Urinary bladder (tissue), 4 donors: Measurements from ENCODE around the gene PLEK. TPM values are rescaled to one million over a fixed set of nuclear protein-coding genes. Genes with fewer than 3 reads are reported as not detected.

Experiments
- DNase-seq: peaks from one replicate; pipeline ENCODE4 v3.0.0-alpha.2; 2015; ENCODE audit errors: extremely low spot score
- H3K27ac ChIP-seq: one replicate; pipeline ENCODE4 v1.5.1; 2013; ENCODE audit warnings: low read depth, mild to moderate bottlenecking, moderate library complexity
- H3K36me3 ChIP-seq: one replicate; pipeline ENCODE4 v1.6.1; 2013; ENCODE audit warnings: mild to moderate bottlenecking, moderate library complexity; ENCODE audit not compliant: insufficient read depth
- H3K4me1 ChIP-seq: one replicate; pipeline ENCODE4 v1.6.1; 2013; ENCODE audit warnings: mild to moderate bottlenecking, moderate library complexity; ENCODE audit not compliant: insufficient read depth
- H3K4me3 ChIP-seq: one replicate; pipeline ENCODE4 v1.5.1; 2013; ENCODE audit warnings: low read depth, low read length
- WGBS: extraction: QIAGEN DNeasy Blood & Tissue Kit; methylation state at CpG from one replicate; pipeline ENCODE4 v1.1.7; 2013; 5-methylcytosine and 5-hydroxymethylcytosine counted together
- polyA plus RNA-seq: library from polyadenylated mRNA; stranded (reverse); fragments of 200-250 nt; gene quantifications from one replicate; pipeline ENCODE4 v1.2.3, GENCODE V29; 2013
- total RNA-seq: library from RNA; depleted of rRNA; stranded (reverse); fragments of >200 nt; gene quantifications from one replicate; pipeline ENCODE4 v1.2.3, GENCODE V29; 2014
- donor health status: healthy with polysubstance abuse.
- donor health status: healthy.

Gene PLEK, protein sequence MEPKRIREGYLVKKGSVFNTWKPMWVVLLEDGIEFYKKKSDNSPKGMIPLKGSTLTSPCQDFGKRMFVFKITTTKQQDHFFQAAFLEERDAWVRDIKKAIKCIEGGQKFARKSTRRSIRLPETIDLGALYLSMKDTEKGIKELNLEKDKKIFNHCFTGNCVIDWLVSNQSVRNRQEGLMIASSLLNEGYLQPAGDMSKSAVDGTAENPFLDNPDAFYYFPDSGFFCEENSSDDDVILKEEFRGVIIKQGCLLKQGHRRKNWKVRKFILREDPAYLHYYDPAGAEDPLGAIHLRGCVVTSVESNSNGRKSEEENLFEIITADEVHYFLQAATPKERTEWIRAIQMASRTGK
- total RNA-seq (12.4 TPM), polyA plus RNA-seq (4.7 TPM)

GRCh38 chr2:68365087-68365486, at the start of gene PLEK:
TSS of gene PLEK (plus strand) at chr2:68365282. CDS start at chr2:68365352, 70 bp downstream.
- Histone ChIP-seq H3K27ac (no peak within 1 kb of the TSS), H3K4me1 (no peaks in the 10 kb centered on the region), H3K4me3 (no peak within 1 kb of the TSS), H3K36me3 (no peaks in the 10 kb centered on the region)
- 78% methylated on average over 7 of the region's 7 CpGs for WGBS
- DNase-seq: no peak

DNA sequence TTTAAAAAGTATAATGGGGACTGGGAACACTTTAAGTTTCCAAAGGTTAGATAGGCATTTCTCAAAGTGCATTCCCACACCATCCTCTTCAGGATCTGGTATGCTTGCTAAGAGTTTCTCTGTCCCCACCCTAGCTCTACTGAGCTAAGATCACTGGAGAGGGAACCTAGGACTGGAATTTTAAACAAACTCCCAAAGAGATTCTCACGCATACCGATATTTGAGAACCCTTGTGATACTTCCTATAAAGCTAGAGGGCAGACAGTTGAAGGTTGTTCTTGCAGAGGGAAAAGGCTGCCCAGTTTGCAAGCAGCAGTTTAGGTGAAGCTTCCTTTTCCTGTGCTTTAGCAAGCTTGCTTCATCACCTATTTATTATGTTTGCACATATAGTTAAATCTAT, 49.0 kb upstream of the PLEK start:
- Histone ChIP-seq H3K4me3 (no peak overlapping the region), H3K27ac (no peak overlapping the region), H3K4me1 (peaks cover 1% of the 10 kb centered on the region), H3K36me3 (no peaks in the 10 kb centered on the region)
- no peak for DNase-seq
- WGBS: 59% methylated on average over 2 of the region's 2 CpGs

DNA sequence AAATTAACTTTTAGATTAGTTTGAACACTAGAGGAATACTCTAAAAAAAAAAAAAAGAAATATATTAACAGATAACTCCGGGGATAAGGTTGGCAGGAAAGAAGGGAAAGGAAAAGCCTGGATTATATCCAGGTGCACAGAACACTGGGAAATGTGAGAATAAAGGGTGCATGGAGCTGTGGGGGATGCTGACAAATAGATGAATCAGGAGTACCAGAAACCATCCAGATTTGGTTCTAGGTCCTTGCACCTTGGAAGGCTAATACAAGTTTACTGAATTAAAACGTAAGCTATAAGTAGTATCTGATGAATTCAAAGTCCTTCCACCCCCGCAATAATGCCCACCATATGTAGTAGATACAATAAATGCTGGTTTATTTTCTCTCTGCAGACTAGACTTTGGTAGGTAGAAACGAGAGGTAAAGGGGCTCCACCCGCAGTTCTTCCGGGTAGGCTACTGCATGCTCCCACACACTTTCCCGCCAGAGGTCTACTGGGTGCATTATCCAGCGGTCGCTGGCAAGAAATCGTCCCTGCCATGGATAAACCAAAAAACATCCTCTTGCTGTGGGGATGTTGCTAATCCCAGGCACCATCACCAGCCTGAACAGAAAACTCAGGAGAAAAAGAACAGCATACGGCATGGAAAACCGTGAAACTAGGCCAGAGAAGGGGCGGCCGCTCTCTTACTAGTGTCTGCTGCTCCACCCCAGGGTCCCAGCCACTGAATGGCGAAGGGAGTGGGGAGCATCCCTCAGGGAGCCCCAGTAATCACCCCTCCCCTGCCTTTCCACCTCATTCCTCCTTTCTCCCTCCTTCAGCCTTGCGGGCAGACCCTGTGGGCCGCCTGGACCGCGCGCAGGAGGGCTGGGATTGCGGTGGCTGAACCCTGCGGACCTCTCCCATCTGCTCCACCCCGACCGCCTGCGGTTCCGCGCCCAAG, 46.8 kb upstream of the PLEK start:
- Histone ChIP-seq H3K27ac (peak overlapping the region; percentile 95), H3K4me3 (peak overlapping the region; percentile 61), H3K4me1 (peaks cover 1% of the 10 kb centered on the region), H3K36me3 (no peaks in the 10 kb centered on the region)
- 16% methylated on average over 27 of the region's 27 CpGs for WGBS
- no peak for DNase-seq

- H3K27ac ChIP-seq: peak overlapping the region; percentile 95
- H3K4me1 ChIP-seq: peaks cover 1% of the 10 kb centered on the region
- under 1% methylated on average over 27 of the region's 27 CpGs for WGBS
- DNase-seq: no peak
- peak overlapping the region; percentile 61 for H3K4me3 ChIP-seq
- no peaks in the 10 kb centered on the region for H3K36me3 ChIP-seq
Observed at GRCh38 chr2:68318914-68319397, 46.1 kb upstream of the PLEK start.

DNA sequence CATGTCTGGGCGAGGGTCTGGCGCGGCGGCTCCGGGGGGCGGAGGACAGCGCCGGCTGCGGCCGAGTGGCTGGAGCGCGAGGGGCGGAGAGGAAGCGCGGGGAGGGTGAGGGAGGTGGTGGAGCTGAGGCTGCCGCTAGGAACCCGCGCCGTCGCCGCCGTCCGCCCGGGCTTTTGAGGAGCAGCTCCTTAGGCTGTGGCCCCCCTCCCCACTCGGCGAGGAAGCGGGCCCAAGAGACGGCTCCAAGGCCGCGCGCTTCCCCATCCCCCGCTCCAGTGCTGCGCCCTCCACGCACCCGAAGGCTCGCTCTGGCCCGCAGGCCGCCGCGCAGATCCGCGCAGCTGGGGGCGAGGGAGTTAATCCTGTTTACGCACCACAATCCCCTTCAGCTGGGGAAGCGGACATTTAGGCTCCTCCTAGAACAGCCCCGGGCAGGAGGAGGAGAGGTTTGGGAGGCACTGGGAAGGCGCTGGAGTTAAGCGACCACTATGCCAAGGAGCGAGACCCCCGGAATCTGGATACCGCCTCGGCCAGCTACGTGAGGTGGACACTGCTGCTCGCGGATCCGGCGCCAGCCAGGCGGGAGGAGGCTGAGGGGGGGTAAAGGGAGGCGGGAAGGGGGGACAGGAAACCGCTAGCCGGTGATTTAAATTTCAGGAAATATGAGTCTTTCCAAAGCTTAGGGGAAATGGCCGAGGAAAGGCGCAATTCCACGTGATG, 45.5 kb upstream of the PLEK start, which contains the start of gene CNRIP1:
TSS of gene CNRIP1 (minus strand) at position 552 of the 720 bp plus-strand sequence. CDS start at position 3, 549 bp downstream.
- H3K4me1 ChIP-seq: peaks cover 1% of the 10 kb centered on the region
- DNase-seq: peak; percentile 61
- under 1% methylated on average over 64 of the region's 64 CpGs for WGBS

GRCh38 chr2:68320118-68320641, 44.9 kb upstream of the PLEK start:
- H3K36me3 ChIP-seq: no peaks in the 10 kb centered on the region
- WGBS: 6% methylated on average over 11 of the region's 11 CpGs
- peaks cover 1% of the 10 kb centered on the region for H3K4me1 ChIP-seq
- H3K27ac ChIP-seq: no peak overlapping the region
- H3K4me3 ChIP-seq: peak overlapping the region; percentile 61
- DNase-seq: no peak

More for the DNA sequence above, 45.5 kb upstream of the PLEK start, which contains the start of gene CNRIP1:
- no peaks in the 10 kb centered on the region for H3K36me3 ChIP-seq
- H3K4me3 ChIP-seq: peak within 1 kb of the TSS; percentile 61
- peak within 1 kb of the TSS; percentile 95 for H3K27ac ChIP-seq

DNA sequence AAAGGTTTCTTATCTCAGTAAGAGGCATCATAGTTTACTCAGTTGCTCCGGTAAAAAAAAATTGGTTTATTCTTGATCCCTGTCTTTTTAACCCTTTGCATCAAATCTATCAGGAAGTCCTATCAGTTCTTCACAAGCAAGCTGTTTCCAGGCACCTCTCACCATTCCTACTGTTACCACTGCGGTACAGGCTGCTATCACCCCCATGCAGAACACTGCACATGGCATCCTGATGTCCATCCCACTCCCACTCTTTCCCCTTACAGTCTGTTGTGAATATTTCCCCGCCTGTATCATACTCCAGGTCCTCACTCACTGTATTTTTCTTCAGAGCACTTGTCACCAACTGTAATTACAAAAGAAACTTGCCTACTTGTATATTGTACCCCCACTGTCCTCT, 40.0 kb upstream of the PLEK start:
- Histone ChIP-seq H3K4me3 (no peak overlapping the region), H3K27ac (no peak overlapping the region), H3K4me1 (no peaks in the 10 kb centered on the region), H3K36me3 (no peaks in the 10 kb centered on the region)
- 69% methylated on average over 3 of the region's 3 CpGs for WGBS
- DNase-seq: no peak

DNA sequence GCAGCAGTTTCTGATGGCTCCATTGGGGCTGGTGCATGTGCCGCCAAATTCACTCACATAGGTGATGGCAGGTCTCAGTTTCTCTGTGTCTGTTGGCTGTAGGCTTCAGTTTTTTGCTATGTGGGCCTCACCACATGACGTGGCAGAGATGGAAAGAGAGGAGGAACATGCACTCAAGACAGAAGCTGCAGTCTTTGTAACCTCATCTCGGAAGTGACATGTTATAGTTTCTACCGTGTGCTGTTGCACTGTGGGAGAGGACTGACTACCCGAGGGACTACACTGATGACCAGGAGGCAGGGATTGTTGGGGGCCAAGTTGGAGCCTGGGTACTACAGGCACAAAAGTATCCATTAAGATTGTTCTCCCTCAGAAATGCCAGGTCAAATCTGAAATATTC, 36.2 kb upstream of the PLEK start:
- 74% methylated on average over 5 of the region's 5 CpGs for WGBS
- Histone ChIP-seq H3K4me1 (no peaks in the 10 kb centered on the region), H3K4me3 (no peak overlapping the region), H3K36me3 (no peaks in the 10 kb centered on the region), H3K27ac (no peak overlapping the region)
- DNase-seq: no peak

DNA sequence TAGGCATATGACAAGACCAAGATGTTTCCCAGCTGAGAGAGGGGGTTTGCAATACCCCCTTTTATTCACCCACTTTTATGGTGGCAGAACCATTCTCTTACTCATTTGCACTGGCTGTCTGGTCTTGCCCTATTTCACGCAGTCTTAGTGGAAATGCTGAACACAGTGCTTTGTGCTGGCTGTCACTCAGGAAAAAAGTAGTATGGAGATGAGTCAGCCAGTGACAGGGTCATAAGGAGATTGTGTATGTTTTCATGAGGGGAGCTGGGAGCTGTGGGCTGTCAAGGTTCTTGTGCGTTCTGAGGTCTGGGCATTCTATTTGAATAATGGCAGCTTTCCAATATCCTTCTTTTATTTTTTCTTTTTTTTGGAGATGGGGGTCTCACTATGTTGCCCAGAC, 34.4 kb upstream of the PLEK start:
- DNase-seq: no peak
- H3K36me3 ChIP-seq: no peaks in the 10 kb centered on the region
- H3K4me3 ChIP-seq: no peak overlapping the region
- 69% methylated on average over 2 of the region's 2 CpGs for WGBS
- no peak overlapping the region for H3K27ac ChIP-seq
- H3K4me1 ChIP-seq: no peaks in the 10 kb centered on the region

GRCh38 chr2:68333009-68333408, 32.1 kb upstream of the PLEK start:
- no peaks in the 10 kb centered on the region for H3K36me3 ChIP-seq
- WGBS: 90% methylated on average over 8 of the region's 8 CpGs
- no peak overlapping the region for H3K27ac ChIP-seq
- no peak for DNase-seq
- no peaks in the 10 kb centered on the region for H3K4me1 ChIP-seq
- H3K4me3 ChIP-seq: no peak overlapping the region

GRCh38 chr2:68333931-68334330, 31.2 kb upstream of the PLEK start:
- no peak for DNase-seq
- WGBS: 67% methylated on average over 3 of the region's 3 CpGs
- H3K27ac ChIP-seq: no peak overlapping the region
- H3K36me3 ChIP-seq: no peaks in the 10 kb centered on the region
- no peaks in the 10 kb centered on the region for H3K4me1 ChIP-seq
- no peak overlapping the region for H3K4me3 ChIP-seq

DNA sequence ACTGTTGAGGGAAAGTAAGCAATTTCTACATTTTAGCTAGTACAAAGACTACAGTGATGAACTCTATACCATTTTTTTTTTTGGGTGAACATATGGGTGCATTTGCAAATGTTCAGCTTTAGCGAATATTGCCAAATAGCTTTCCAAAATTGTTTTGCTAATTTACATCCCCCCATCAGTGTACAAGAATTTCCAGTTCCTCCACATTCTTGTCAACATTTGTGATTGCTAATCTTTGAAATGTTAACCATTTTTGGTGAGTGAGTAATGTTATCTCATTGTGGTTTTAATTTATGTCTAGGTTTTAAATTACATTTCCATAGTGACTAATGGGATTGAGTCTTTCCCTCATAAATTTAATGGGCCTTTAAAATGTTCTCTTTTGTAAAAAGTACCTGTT, 28.9 kb upstream of the PLEK start:
- no peak overlapping the region for H3K4me3 ChIP-seq
- WGBS: 88% methylated on average over 1 of the region's 1 CpG
- DNase-seq: no peak
- H3K36me3 ChIP-seq: no peaks in the 10 kb centered on the region
- no peaks in the 10 kb centered on the region for H3K4me1 ChIP-seq
- no peak overlapping the region for H3K27ac ChIP-seq
